ENCODE measurements around the gene TOX2.

Gene TOX2

DNA sequence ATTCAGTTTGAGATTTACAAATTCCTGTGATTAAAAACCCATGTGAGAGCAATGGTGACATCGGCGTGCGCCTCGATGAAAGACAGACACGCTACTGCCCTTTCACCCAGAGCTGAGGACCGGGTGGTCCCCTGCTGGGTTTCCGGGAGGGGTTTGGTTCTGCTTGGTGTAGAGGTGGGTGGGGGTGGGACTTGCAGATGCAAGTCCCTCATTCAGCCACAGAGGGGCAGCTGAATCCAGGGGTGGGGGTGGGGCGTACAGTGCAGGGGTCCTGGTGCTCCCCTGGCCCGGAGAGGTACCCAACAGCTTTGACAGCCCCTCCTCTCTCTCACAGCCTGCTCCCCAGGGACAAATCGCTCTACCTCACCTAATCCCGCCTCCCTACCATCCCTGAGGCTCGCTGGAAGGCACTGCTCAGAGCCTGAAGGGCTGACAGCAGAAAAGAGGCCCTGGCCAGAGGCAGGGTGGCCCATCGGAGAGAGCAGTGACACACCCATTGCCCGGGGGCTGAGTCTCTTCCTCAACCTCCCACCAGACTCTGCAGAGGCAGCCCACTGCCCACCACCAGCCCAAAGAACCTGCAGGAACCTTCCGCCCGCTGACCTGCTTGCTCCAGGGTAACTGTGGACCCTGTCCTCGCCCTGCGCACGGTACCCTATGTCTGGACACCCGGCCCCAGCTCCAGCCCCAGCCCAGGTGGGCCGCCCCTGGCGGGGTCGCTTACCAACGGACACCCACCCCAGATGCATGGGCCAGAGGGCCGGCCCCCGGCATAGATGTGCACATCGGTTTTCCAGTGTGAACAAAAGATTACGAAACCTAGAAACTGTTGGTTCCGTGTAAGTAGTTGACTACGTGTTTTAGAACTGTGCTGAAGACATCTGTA, 153.9 kb downstream of the TOX2 start:
- FAIRE-seq: no peak

- FAIRE-seq: no peak
Observed at GRCh38 chr20:44069203-44070011, 154.8 kb downstream of the TOX2 start.

DNA sequence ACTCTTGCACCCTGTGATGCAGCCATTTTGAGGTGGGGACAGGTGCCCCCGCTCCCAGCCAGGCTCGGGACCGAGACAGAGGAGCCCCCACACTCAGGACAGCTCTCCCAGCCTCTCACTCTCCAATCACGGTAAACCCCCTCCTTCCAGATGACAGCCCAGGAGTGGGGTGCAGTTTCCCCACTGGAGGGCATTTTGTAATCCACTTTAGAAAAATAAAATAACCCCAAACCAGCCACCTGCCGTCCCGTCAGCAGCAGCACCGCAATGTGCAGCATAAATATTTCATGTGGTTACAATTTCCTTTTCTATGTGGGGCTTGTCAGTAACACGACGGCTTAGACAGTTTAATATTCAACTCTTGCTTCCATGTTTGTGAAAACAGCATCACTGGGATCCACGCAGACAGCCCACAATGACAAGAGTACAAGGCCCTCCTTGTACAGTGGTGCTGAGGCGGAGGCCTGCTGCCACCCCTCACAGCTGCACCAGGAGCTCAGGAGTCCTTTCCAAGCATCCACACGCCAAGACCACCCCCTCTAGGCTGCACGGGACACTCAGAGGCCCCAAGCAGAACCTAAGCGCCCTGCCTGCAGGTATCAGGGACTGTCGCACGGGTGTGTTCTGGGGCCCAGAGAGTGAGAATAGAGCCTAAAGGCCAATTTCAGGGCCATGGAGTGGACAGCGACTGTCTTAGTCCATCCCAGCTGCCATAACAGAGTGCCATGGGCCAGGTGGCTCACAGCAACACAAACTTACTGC, 155.7 kb downstream of the TOX2 start:
- FAIRE-seq: no peak

DNA sequence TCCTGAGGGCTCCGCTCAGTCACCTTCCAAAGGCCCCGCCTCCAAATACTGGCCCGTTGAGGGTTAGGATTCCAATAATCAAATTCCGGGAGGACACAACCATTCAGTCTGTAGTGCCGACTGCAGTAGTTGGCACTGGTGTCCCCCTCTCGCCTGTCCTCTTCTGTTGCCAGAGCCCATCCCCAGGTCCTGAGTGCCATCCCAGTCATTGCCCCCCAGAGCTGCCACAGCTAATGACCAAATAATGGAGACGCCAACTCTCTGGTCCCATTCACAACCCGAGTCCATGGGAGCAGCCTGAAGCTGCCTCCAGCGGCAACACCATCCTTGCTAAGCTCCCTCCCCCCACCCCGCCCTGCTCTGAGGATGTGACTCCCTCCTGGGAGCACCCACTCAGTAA, 156.4 kb downstream of the TOX2 start:
- FAIRE-seq: no peak

- no peak for FAIRE-seq
Observed at GRCh38 chr20:44071526-44072111, 157.0 kb downstream of the TOX2 start.

- no peak for FAIRE-seq
Observed at GRCh38 chr20:44072384-44072783, 157.7 kb downstream of the TOX2 start.

- no peak for FAIRE-seq
Observed at GRCh38 chr20:44073011-44073674, 158.5 kb downstream of the TOX2 start.

GRCh38 chr20:44073675-44074071, 159.0 kb downstream of the TOX2 start:
- FAIRE-seq: no peak

DNA sequence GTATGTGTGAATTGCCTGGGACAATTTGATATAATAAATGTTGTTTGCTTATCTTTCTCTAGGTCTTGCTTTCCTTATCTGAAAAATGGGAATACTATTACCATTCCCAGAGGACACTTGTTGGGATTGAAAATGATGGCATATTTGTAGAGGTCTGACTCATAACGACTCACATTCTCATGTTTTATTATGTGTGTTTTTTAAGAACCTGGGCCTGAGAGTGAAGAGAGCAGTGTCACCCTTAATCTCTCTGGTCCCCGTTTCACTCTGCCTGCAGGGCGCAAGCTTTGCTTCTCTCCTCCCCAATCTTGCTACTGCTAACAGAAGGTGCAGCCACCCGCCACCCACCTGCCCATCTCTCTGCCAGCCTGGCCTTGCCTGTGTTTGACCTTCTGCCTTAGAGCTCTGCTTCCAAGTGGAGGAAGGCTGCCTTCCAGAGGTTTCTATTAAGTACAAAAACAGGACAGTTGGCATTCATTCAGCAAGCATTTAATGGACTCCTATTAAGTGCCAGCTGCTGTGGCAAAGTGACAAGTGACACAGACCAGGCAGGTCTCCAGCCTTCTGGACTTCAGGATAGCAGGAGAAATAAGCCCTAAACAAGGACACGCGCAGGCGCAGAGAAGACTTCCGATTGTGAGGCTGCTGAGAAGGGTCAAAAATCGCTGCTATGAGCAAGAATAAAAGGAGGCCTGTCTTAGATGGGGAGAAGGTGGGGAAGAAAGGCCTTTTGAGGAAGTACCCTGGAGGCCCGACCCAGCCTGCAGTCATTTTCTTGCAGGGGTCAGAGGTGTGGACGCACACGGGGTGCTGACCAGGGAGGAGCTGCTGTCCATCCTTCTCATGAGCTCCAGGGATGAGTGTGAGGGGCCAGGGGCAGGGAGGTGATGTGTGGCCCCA, 159.8 kb downstream of the TOX2 start:
- no peak for FAIRE-seq

DNA sequence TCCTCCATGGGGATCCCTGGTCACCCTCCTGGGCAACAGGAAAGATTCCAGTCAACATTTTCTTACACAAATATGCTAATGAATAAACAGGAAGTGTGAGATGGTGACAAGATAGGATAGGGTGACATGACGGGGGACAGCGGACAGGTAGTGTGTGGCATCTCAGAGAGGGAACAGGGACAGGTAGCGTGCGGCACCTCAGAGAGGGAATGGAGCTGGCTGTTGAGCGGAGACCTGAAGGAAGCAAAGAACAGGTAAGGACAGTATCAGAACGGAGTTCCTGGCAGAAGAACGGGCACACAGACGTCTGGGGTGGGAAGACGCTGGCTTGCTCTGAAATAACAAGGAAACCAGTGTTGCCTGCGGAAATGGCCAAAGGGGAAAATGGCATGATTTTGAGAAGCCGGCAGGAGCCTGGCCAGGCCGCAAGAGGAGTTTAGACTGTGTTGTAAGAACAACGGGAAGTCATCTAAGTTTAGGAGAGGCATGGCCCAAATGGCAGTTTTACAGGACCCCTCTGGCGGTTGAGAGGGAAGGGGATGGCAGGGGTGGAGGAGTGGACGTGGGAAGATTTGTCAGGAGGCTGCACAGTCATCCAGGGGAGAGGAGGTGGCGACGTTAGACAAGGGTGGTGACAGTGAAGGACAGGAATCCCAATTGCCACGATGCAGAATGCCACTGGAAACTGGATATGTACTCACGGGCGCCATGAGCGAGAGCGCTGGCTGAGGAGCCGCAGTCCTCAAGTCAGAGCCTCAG, 160.7 kb downstream of the TOX2 start:
- FAIRE-seq: no peak

DNA sequence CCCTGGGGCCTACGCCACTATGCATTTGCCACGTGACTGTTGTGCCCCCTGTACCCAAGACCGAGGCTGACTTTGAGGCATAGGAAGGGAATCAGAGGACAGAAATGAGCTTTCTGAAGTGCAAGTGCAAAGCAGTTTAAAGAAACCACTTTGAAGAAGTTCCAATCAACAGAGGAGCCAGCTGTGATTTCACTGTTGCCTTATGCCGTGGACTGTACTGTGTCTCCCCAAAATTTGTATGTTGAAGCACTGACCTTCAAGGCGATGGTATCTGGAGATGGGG, 161.2 kb downstream of the TOX2 start:
- no peak for FAIRE-seq

- no peak for FAIRE-seq
Observed at GRCh38 chr20:44079291-44079690, 164.6 kb downstream of the TOX2 start.

DNA sequence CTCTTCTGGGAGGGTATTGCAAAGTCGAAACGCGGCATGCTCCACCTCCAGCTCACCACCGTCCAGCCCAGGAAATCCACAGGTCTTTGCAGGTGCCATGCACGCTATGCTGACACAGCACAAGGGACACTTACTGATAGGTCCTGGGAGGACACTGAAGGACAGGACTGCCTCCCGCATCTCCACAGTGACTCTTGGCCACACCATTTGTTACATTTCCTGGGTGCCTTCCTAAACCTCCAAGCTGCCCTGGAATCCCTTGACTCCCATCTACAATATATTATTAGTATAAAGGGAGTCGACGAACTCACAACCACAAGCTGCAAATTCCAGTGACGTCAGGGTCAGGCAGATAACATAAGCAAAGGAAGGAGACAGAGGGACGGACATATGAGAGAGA, 165.4 kb downstream of the TOX2 start:
- FAIRE-seq: no peak

DNA sequence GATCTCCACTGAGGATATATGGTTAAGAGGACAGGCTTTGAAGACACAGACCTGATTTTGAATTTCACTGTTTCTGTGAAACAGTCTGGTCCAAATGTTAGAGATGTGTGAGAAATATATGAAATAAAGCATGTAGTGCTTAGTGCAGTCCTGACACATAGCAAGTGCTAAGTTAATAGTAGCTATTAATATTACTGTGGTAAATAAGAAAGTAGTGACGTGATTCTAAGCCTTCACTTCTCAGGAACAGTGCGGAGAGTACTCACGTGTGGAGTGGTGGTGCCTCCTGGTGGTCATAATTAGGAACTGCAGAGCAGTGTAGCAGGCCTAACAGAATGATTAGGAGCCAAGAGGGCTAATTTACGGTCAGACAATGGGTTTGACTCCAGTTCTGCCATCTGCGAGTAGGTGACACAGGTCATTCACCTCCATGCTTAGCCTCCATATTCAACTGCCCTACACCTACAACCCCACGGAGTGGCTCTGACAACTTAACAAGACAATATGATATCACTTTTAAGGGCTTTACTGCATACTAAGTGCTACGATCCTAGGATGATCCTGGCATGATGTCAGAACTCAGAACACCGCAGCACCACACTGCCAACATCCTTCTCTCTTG, 166.1 kb downstream of the TOX2 start:
- FAIRE-seq: no peak

GRCh38 chr20:44081476-44081875, 166.8 kb downstream of the TOX2 start:
- FAIRE-seq: no peak

DNA sequence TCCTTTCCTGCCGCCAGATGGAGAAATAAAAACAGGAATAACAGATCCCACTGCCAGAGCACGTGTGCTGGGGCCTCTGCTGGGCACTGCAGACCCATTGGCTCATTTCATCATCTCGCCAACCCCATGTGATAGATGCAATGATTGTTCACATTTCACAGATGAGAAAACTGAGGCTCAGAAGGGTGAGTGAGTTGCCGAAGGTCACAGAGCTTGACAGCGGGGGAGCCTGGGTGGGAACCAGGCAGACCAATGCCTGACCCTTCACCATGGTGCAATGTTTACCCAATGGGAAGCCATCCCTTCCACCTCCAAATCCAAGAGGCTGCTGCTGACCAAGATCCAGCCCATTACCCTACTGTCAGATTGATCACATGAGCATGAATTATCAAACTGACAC, 167.2 kb downstream of the TOX2 start:
- no peak for FAIRE-seq

DNA sequence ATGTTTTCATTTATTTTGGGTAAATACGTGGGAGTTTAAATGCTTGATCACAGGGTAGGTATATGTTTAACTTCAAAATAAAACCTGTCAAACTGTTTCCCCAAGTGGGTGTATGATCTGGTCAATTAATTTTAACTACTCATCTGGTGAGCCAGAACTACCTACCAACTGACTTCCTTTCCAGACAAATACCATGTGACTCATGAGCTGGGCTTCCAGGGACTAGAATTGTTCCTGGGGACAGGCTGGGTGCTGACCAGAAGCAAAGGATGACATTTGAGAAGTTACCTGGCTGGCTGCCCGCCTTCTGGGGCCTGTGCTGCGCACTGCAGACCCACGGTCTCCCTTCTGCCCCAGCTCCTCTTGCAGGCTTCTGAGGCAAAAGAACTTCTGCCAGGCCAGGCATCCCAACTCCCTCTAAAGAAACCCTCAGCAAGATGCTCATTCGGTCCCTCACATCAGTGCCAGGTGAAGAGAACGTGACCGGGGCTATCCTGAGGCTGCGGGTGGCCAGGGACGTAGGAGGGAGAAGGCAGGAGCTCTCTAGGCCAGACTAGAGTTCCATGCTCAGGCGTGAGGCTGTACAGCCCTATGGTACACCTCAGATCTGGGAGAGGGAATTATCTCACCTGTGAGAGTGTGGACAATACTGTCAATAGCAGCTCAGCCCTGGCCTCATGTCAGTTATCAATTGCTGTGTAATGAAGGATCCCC, 168.7 kb downstream of the TOX2 start:
- FAIRE-seq: no peak

DNA sequence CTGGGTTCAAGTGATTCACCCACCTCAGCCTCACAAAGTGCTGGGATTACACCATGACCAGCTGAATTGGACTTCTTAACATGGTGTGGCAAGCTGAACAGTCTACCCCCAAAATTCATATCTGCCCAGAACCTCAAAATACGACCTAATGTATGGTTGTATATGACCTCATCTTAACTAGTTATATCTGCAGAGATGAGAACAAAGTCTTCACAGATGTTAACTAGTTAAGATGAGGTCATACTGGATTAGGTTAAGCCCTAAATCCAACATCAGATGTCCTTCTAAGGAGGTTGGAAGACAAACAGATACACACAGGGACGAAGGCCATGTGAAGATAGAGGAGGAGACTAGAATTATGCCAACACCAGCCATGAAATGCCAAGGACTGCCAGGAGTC, 169.8 kb downstream of the TOX2 start:
- no peak for FAIRE-seq

DNA sequence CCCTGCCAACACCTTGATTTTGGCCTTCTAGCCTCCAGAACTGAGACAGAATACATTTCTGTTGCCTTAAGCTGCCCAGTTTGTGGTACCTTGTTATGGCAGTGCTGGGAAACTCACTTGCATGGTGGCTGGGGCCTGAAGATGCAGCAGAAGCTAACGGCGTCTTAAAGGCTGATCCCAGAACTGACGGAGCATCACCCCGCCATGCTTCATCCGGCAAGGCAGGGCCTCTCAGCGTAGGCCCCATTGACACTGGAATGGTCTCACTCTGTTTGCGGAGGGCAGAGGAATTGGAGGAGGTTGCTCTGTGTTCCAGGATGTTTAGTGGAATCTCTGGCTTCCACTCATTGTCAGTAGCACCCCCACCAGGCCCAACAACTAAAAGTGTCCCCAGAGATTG, 170.2 kb downstream of the TOX2 start:
- no peak for FAIRE-seq

Data from islet of Langerhans (tissue), 1 donor.